HG02588 (cell line): ENCODE measurements around the gene FAM171A1.
"Not testable (repeated sequence)": the region's sequence is repeated elsewhere in the genome, so short reads cannot be mapped to it uniquely, and the experiment has no call there.

Experiments
- ATAC-seq: cut with Tn5 transposase; IDR thresholded peaks from one replicate; pipeline ENCODE4 v1.9.1; 2021; ENCODE audit warnings: mild to moderate bottlenecking, moderate library complexity; ENCODE audit not compliant: unreplicated experiment

The FAM171A1 gene

DNA sequence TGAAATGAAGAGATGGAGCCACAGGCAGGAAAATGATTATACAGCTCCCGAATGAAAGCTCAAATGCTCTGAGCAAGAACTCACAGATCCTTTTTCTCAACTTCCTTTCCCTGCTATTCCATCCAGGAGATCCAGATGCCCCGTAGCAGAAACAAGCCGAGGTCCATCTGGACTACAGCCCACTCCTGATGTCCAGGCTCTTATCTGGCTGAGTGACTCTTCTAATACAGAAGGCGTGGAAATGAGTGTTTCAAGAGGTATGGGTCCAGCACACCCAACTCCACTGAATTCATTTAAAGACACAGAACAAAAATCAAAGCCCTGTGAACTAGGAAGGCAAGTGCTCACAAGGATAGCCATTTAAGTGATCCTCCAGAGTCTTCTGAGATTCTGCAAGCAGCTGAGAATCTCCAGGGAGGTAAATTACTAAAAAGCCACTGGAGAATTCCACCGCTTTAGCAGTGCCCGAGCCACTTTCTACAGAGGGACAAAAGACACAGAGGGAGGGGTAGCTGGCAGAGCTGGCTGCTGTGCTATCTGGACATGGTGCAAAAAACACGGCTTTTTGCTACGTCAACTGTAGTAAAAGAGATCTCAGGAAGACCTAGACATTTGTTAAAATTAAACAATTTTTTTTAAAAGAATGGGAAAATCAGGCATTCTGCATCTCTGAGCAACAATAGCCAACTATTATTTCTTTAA lies 24.5 kb downstream of the FAM171A1 start:
- ATAC-seq: no peak

GRCh38 chr10:15345450-15345849 lies 25.6 kb downstream of the FAM171A1 start:
- no peak for ATAC-seq

- ATAC-seq: no peak
Observed at GRCh38 chr10:15344876-15345285, 26.2 kb downstream of the FAM171A1 start.

- no peak for ATAC-seq
Observed at GRCh38 chr10:15344256-15344875, 26.7 kb downstream of the FAM171A1 start.

- no peak for ATAC-seq
Observed at GRCh38 chr10:15342970-15343369, 28.1 kb downstream of the FAM171A1 start.

DNA sequence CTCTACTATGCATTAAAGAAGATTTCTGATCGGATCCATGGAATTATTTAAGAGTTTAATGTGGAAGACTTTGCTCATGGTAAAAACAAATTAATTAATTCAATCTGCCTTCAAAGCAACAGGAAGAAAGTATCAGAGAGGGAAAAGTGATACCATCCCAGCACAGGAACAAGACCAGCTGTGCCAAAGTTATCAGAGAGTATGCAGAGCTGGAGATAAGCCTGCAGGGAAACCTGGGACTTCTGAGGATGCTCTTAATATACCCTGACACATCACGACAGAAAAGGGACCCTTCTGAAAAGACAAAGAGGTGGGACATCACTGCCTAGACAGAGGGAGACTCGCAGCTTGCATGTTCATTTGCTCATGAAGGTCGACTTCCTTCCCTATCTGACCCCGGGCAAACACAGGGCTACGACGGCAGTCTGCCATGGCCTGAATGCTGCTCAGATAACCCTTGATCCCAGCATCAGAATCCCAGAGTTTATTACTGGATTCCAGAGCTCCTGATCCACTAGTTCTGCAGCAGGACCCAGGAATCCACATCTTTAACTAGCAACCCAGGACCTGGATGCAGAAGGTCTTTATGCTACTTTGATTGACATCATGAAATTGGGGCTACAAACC lies 29.5 kb downstream of the FAM171A1 start:
- ATAC-seq: no peak

DNA sequence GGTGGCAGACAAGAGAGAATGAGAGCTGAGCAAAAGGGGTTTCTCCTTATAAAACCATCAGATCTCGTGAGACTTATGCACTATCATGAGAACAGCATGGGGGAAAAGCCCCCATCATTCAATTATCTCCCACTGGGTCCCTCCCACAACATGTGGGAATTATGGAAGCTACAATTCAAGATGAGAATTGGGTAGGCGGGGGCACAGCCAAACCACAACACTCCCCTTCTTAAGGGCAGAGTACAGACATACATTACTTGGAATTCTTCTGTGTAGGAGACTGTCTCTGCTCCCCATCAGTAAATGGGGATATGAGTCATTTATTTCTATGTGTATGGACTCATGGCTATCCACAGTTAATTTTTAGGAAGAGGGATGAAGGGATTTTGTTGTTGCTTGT lies 31.2 kb downstream of the FAM171A1 start:
- no peak for ATAC-seq

DNA sequence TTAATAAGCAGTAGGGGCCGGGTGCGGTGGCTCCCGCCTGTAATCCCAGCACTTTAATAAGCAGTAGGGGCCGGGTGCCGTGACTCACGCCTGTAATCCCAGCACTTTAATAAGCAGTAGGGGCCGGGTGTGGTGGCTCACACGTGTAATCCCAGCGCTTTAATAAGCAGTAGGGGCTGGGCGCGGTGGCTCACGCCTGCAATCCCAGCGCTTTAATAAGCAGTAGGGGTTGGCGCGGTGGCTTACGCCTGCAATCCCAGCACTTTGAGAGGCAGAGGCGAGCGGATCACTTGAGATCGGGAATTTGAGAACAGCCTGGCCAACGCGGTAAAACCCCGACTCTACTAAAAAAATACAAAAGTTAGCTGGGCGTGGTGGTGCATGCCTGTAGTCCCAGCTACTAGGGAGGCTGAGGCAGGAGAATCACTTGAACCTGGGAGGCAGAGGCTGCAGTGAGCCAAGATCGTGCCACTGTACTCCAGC lies 33.6 kb downstream of the FAM171A1 start:
- ATAC-seq: not testable (repeated sequence)

- ATAC-seq: no peak
Observed at GRCh38 chr10:15336211-15336610, 34.9 kb downstream of the FAM171A1 start.

- ATAC-seq: no peak
Observed at GRCh38 chr10:15335508-15335907, 35.6 kb downstream of the FAM171A1 start.

GRCh38 chr10:15334650-15335323 lies 36.3 kb downstream of the FAM171A1 start:
- ATAC-seq: no peak

GRCh38 chr10:15333909-15334649 lies 37.0 kb downstream of the FAM171A1 start:
- no peak for ATAC-seq

GRCh38 chr10:15333181-15333580 lies 37.9 kb downstream of the FAM171A1 start:
- not testable (repeated sequence) for ATAC-seq

GRCh38 chr10:15331461-15331860 lies 39.6 kb downstream of the FAM171A1 start:
- ATAC-seq: no peak

GRCh38 chr10:15329437-15329836 lies 41.7 kb downstream of the FAM171A1 start:
- no peak for ATAC-seq

DNA sequence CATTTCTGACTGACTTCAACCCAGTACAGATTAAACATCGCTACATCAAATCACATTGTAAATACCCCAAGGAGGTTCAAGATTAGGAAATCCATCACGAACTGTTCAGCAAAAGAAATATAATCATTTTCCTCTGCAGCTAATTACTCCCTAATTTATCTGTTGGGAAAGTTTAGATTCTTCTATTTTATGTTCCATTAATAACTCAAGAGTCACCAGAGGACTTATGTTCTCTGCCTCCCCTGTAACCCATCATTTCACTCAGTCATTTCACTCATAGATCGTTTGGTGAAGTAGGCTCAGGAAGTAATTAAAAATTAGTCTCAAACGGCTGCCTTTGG lies 45.2 kb downstream of the FAM171A1 start:
- no peak for ATAC-seq

- no peak for ATAC-seq
Observed at GRCh38 chr10:15325243-15325943, 45.7 kb downstream of the FAM171A1 start.

- ATAC-seq: no peak
Observed at GRCh38 chr10:15324611-15325010, 46.5 kb downstream of the FAM171A1 start.

- ATAC-seq: no peak
Observed at GRCh38 chr10:15324113-15324512, 47.0 kb downstream of the FAM171A1 start.

- no peak for ATAC-seq
Observed at GRCh38 chr10:15322356-15322755, 48.7 kb downstream of the FAM171A1 start.
